Measurements from ENCODE around the gene ZNF488. TPM values are rescaled to one million over a fixed set of nuclear protein-coding genes. Genes with fewer than 3 reads are reported as not detected.
"Not testable (repeated sequence)": the region's sequence is repeated elsewhere in the genome, so short reads cannot be mapped to it uniquely, and the experiment has no call there.

ZNF488 gene
- total and polyA plus RNA-seq, 9 donors: 1.2 to 5.2 (median 3.9) TPM

GRCh38 chr10:47418321-47418720 lies 34.2 kb upstream of the ZNF488 start:
- Histone ChIP-seq H3K27me3 (ENCODE audit: control insufficient read depth, insufficient read depth, low read length) (no peaks in the 10 kb centered on the region), H3K9me3 (replicated peaks; ENCODE audit: control insufficient read depth, low read depth, low read length) (no peaks in the 10 kb centered on the region), H3K4me1 (ENCODE audit: control insufficient read depth, insufficient read depth, low read length) (peaks cover 2% of the 10 kb centered on the region), H3K27ac (ENCODE audit: low read length) (no peak overlapping the region), H3K4me3 (ENCODE audit: low read length) (no peak overlapping the region), H3K36me3 (ENCODE audit: control insufficient read depth, insufficient read depth, low read length) (no peaks in the 10 kb centered on the region)
- 88% methylated on average over 6 of the region's 6 CpGs for WGBS (ENCODE audit: insufficient coverage)
- no peak for DNase-seq

- DNase-seq; H3K4me1 ChIP-seq (ENCODE audit: control insufficient read depth, insufficient read depth, low read length); H3K27me3 ChIP-seq (ENCODE audit: control insufficient read depth, insufficient read depth, low read length); H3K36me3 ChIP-seq (ENCODE audit: control insufficient read depth, insufficient read depth, low read length); H3K27ac ChIP-seq (ENCODE audit: low read length); H3K9me3 ChIP-seq (replicated peaks; ENCODE audit: control insufficient read depth, low read depth, low read length); H3K4me3 ChIP-seq (ENCODE audit: low read length): not testable (repeated sequence)
- WGBS (ENCODE audit: insufficient coverage): 93% methylated on average over 5 of the region's 6 CpGs
Measured at GRCh38 chr10:47416305-47417218, 32.5 kb upstream of the ZNF488 start.

- Histone ChIP-seq H3K4me1 (ENCODE audit: control insufficient read depth, insufficient read depth, low read length) (peaks cover 2% of the 10 kb centered on the region), H3K27me3 (ENCODE audit: control insufficient read depth, insufficient read depth, low read length) (no peaks in the 10 kb centered on the region), H3K27ac (ENCODE audit: low read length) (no peak overlapping the region), H3K9me3 (replicated peaks; ENCODE audit: control insufficient read depth, low read depth, low read length) (no peaks in the 10 kb centered on the region), H3K36me3 (ENCODE audit: control insufficient read depth, insufficient read depth, low read length) (no peaks in the 10 kb centered on the region), H3K4me3 (ENCODE audit: low read length) (no peak overlapping the region)
- no peak for DNase-seq
- WGBS (ENCODE audit: insufficient coverage): 97% methylated on average over 6 of the region's 6 CpGs
Measured at GRCh38 chr10:47415520-47416304, 31.6 kb upstream of the ZNF488 start.

GRCh38 chr10:47414752-47415519 lies 30.8 kb upstream of the ZNF488 start:
- Histone ChIP-seq H3K9me3 (replicated peaks; ENCODE audit: control insufficient read depth, low read depth, low read length) (no peaks in the 10 kb centered on the region), H3K27ac (ENCODE audit: low read length) (no peak overlapping the region), H3K36me3 (ENCODE audit: control insufficient read depth, insufficient read depth, low read length) (no peaks in the 10 kb centered on the region), H3K27me3 (ENCODE audit: control insufficient read depth, insufficient read depth, low read length) (no peaks in the 10 kb centered on the region), H3K4me3 (ENCODE audit: low read length) (no peak overlapping the region), H3K4me1 (ENCODE audit: control insufficient read depth, insufficient read depth, low read length) (peaks cover 2% of the 10 kb centered on the region)
- DNase-seq: no peak
- WGBS (ENCODE audit: insufficient coverage): 63% methylated on average over 12 of the region's 19 CpGs

GRCh38 chr10:47414227-47414592 lies 30.1 kb upstream of the ZNF488 start:
- 79% methylated on average over 2 of the region's 2 CpGs for WGBS (ENCODE audit: insufficient coverage)
- Histone ChIP-seq H3K27ac (ENCODE audit: low read length) (no peak overlapping the region), H3K4me1 (ENCODE audit: control insufficient read depth, insufficient read depth, low read length) (peaks cover 7% of the 10 kb centered on the region), H3K4me3 (ENCODE audit: low read length) (no peak overlapping the region), H3K9me3 (replicated peaks; ENCODE audit: control insufficient read depth, low read depth, low read length) (no peaks in the 10 kb centered on the region), H3K36me3 (ENCODE audit: control insufficient read depth, insufficient read depth, low read length) (no peaks in the 10 kb centered on the region), H3K27me3 (ENCODE audit: control insufficient read depth, insufficient read depth, low read length) (no peaks in the 10 kb centered on the region)
- no peak for DNase-seq

GRCh38 chr10:47413531-47414226 lies 29.6 kb upstream of the ZNF488 start:
- DNase-seq: no peak
- peaks cover 10% of the 10 kb centered on the region for H3K4me1 ChIP-seq (ENCODE audit: control insufficient read depth, insufficient read depth, low read length)
- no peaks in the 10 kb centered on the region for H3K36me3 ChIP-seq (ENCODE audit: control insufficient read depth, insufficient read depth, low read length)
- WGBS (ENCODE audit: insufficient coverage): 84% methylated on average over 9 of the region's 14 CpGs
- no peak overlapping the region for H3K4me3 ChIP-seq (ENCODE audit: low read length)
- no peak overlapping the region for H3K27ac ChIP-seq (ENCODE audit: low read length)
- H3K9me3 ChIP-seq (replicated peaks; ENCODE audit: control insufficient read depth, low read depth, low read length): no peaks in the 10 kb centered on the region
- no peaks in the 10 kb centered on the region for H3K27me3 ChIP-seq (ENCODE audit: control insufficient read depth, insufficient read depth, low read length)

GRCh38 chr10:47412869-47413268 lies 28.8 kb upstream of the ZNF488 start:
- DNase-seq: no peak
- Histone ChIP-seq H3K9me3 (replicated peaks; ENCODE audit: control insufficient read depth, low read depth, low read length) (no peaks in the 10 kb centered on the region), H3K36me3 (ENCODE audit: control insufficient read depth, insufficient read depth, low read length) (no peaks in the 10 kb centered on the region), H3K27me3 (ENCODE audit: control insufficient read depth, insufficient read depth, low read length) (no peaks in the 10 kb centered on the region), H3K4me3 (ENCODE audit: low read length) (no peak overlapping the region), H3K4me1 (ENCODE audit: control insufficient read depth, insufficient read depth, low read length) (peaks cover 12% of the 10 kb centered on the region), H3K27ac (ENCODE audit: low read length) (no peak overlapping the region)
- 57% methylated on average over 1 of the region's 2 CpGs for WGBS (ENCODE audit: insufficient coverage)

GRCh38 chr10:47412177-47412730 lies 28.2 kb upstream of the ZNF488 start:
- H3K27ac ChIP-seq (ENCODE audit: low read length): no peak overlapping the region
- DNase-seq: no peak
- H3K4me3 ChIP-seq (ENCODE audit: low read length): no peak overlapping the region
- no peaks in the 10 kb centered on the region for H3K27me3 ChIP-seq (ENCODE audit: control insufficient read depth, insufficient read depth, low read length)
- H3K4me1 ChIP-seq (ENCODE audit: control insufficient read depth, insufficient read depth, low read length): peaks cover 12% of the 10 kb centered on the region
- 92% methylated on average over 2 of the region's 5 CpGs for WGBS (ENCODE audit: insufficient coverage)
- no peaks in the 10 kb centered on the region for H3K36me3 ChIP-seq (ENCODE audit: control insufficient read depth, insufficient read depth, low read length)
- no peaks in the 10 kb centered on the region for H3K9me3 ChIP-seq (replicated peaks; ENCODE audit: control insufficient read depth, low read depth, low read length)

GRCh38 chr10:47410862-47411261 lies 26.8 kb upstream of the ZNF488 start:
- Histone ChIP-seq H3K36me3 (ENCODE audit: control insufficient read depth, insufficient read depth, low read length) (no peaks in the 10 kb centered on the region), H3K4me3 (ENCODE audit: low read length) (no peak overlapping the region), H3K9me3 (replicated peaks; ENCODE audit: control insufficient read depth, low read depth, low read length) (no peaks in the 10 kb centered on the region), H3K4me1 (ENCODE audit: control insufficient read depth, insufficient read depth, low read length) (peaks cover 12% of the 10 kb centered on the region), H3K27me3 (ENCODE audit: control insufficient read depth, insufficient read depth, low read length) (no peaks in the 10 kb centered on the region), H3K27ac (ENCODE audit: low read length) (no peak overlapping the region)
- WGBS (ENCODE audit: insufficient coverage): 58% methylated on average over 3 of the region's 4 CpGs
- DNase-seq: no peak

Data from muscle of leg (tissue), 11 donors.